Upper lobe of left lung (tissue), 6 donors: ENCODE measurements around the gene ANKS1B. TPM values are rescaled to one million over a fixed set of nuclear protein-coding genes. Genes with fewer than 3 reads are reported as not detected.

Experiments used
- ATAC-seq, 2 donors: fragments of 200-7000 bp; cut with Tn5 transposase; one replicate each; pipeline ENCODE4 v1.9.1; 2022; ENCODE audit warnings: mild to moderate bottlenecking in 2 of 2, moderate library complexity in 2 of 2; ENCODE audit not compliant: low FRiP score in 2 of 2
- DNase-seq, 2 donors: peaks; one replicate each; pipeline ENCODE4 v3.0.0-alpha.2; 2019 to 2020
- H3K27ac ChIP-seq, 4 donors: fragments of 200-600 bp; sonication (generic); one replicate each; pipeline ENCODE4 v1.5.1; 2016 to 2019
- H3K27me3 ChIP-seq, 4 donors: fragments of 200-600 bp; sonication (generic); one replicate each; pipeline ENCODE4 v1.5.1; 2017 to 2019
- H3K36me3 ChIP-seq, 4 donors: fragments of 200-600 bp; sonication (generic); one replicate each; pipeline ENCODE4 v1.5.1; 2016 to 2019
- H3K4me1 ChIP-seq, 4 donors: fragments of 200-600 bp; sonication (generic); one replicate each; pipeline ENCODE4 v1.5.1; 2018 to 2019
- H3K4me3 ChIP-seq, 4 donors: fragments of 200-600 bp; sonication (generic); one replicate each; pipeline ENCODE4 v1.5.1; 2017 to 2019; ENCODE audit warnings: mild to moderate bottlenecking in 2 of 4, moderate library complexity in 1 of 4
- H3K9me3 ChIP-seq, 4 donors: fragments of 200-600 bp; sonication (generic); one replicate each; pipeline ENCODE4 v1.5.1; 2018 to 2019
- EP300 ChIP-seq, 4 donors: sonication (generic); formaldehyde crosslinking; IDR thresholded peaks; one replicate each; pipeline ENCODE4 v1.5.1; 2017; ENCODE audit warnings: antibody characterized with exemption in 4 of 4, control low read depth in 2 of 4
- POLR2A ChIP-seq, 4 donors: fragments of 450-650 bp; IDR thresholded peaks; one replicate each; pipeline ENCODE4 v1.5.1; 2016 to 2017; ENCODE audit warnings: antibody characterized with exemption in 4 of 4, mild to moderate bottlenecking in 2 of 4
- POLR2AphosphoS5 ChIP-seq, 2 donors: sonication (generic); formaldehyde crosslinking; IDR thresholded peaks; one replicate each; pipeline ENCODE4 v1.5.1; 2017; ENCODE audit warnings: antibody characterized with exemption in 2 of 2
- WGBS, 2 donors: methylation state at CpG; one replicate each; pipeline ENCODE4 v1.1.5; 2017 to 2018; 5-methylcytosine and 5-hydroxymethylcytosine counted together
- total RNA-seq, 6 donors: library from RNA; depleted of rRNA in 4 of 6; stranded (reverse); fragments of >200 nt in 4 of 6; gene quantifications; one replicate each; pipeline versions ENCODE4 v1.1.0 to v1.2.1, GENCODE V29; 2016 to 2021
- TF ChIP-seq, protein P1 (sequence below), 6 experiments: fragments of 450-650 bp in 4 of 6; fragments of 200-600 bp in 2 of 6; sonication (generic) in 2 of 6; IDR thresholded peaks; one replicate each; pipeline ENCODE4 v1.5.1; 2016 to 2019; ENCODE audit warnings: antibody characterized with exemption in 6 of 6
- donor health status: DM: no; HTN: no; CAD: no; lungs with moderate emphysema.
- donor health status: DM: no; HTN: yes; CAD: no; lungs with severe emphysema.

The ANKS1B gene
- total RNA-seq, 6 donors from 2014 or later, result 5.1 to 23.7 (median 7.2) TPM

DNA sequence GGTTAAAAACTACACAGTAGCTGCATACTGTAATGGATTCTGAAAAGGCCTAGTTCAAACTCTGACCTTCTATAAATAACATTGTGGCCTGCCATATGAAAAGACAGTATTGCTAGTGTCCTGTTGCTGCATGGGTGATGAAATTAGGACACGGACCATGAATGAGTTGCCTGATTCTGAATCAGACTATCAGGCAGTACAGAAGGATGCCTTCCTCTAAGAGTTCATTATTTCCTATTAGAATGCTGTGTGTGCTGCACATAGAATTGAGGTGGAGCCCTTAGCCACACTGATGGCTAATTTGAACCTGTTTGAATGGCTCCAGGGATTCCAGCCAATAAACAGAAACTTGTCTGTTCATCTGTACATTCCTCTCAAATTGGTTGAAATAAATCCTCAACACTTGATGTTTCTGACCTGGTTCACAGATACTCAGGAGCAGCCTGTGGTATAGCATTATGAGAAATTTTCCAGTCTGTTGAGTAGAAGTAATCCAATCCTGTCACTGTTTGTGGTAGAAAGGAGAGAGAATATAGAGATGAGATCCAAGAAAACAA is 856.4 kb downstream of the ANKS1B start:
- H3K4me1 ChIP-seq, result peaks cover 0 to 7% (median 0%) of the 10 kb centered on the region in 4 donors
- no peak overlapping the region for H3K4me3 ChIP-seq
- TF ChIP-seq EP300 (IDR thresholded peaks at IDR 0.05) (no peak), POLR2A (IDR thresholded peaks at IDR 0.05) (no peak), POLR2AphosphoS5 (IDR thresholded peaks at IDR 0.05) (no peak)
- TF ChIP-seq, protein P1, sequence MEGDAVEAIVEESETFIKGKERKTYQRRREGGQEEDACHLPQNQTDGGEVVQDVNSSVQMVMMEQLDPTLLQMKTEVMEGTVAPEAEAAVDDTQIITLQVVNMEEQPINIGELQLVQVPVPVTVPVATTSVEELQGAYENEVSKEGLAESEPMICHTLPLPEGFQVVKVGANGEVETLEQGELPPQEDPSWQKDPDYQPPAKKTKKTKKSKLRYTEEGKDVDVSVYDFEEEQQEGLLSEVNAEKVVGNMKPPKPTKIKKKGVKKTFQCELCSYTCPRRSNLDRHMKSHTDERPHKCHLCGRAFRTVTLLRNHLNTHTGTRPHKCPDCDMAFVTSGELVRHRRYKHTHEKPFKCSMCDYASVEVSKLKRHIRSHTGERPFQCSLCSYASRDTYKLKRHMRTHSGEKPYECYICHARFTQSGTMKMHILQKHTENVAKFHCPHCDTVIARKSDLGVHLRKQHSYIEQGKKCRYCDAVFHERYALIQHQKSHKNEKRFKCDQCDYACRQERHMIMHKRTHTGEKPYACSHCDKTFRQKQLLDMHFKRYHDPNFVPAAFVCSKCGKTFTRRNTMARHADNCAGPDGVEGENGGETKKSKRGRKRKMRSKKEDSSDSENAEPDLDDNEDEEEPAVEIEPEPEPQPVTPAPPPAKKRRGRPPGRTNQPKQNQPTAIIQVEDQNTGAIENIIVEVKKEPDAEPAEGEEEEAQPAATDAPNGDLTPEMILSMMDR (IDR thresholded peaks at IDR 0.05), result no peak
- H3K9me3 ChIP-seq, result no peaks in the 10 kb centered on the region
- H3K27me3 ChIP-seq, result no peaks in the 10 kb centered on the region
- DNase-seq, result no peak
- no peak overlapping the region for H3K27ac ChIP-seq
- ATAC-seq, result no peak
- no peaks in the 10 kb centered on the region for H3K36me3 ChIP-seq
- WGBS, 2 donors, result 50 to 80% methylated on average over 1 of the region's 1 CpG

DNA sequence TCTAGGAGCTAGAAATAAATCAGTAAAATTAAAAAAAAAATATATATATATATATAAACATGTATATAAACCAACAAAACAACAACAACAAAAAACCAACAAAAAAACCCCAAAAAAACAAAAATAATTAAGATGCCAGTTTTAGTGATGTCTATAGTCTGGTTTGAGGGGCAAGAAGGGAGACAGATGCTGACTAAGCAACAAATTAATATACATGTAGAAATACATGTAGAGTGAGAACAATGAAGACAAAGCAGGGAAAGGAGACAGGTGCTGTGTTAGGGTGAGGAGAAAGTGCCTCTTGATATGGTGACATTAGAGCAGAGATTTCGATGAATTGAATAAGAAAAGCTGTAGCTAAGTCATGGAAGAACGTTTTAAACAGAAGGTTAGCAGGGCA is 861.8 kb downstream of the ANKS1B start:
- TF ChIP-seq EP300 (IDR thresholded peaks at IDR 0.05), result no peak
- no peak for TF ChIP-seq POLR2A (IDR thresholded peaks at IDR 0.05)
- TF ChIP-seq, protein P1 (IDR thresholded peaks at IDR 0.05), result no peak
- no peak for TF ChIP-seq POLR2AphosphoS5 (IDR thresholded peaks at IDR 0.05)
- DNase-seq, result no peak
- no peaks in the 10 kb centered on the region for H3K27me3 ChIP-seq
- H3K27ac ChIP-seq, result no peak overlapping the region
- no peaks in the 10 kb centered on the region for H3K4me1 ChIP-seq
- no peaks in the 10 kb centered on the region for H3K9me3 ChIP-seq
- H3K4me3 ChIP-seq, result no peak overlapping the region
- H3K36me3 ChIP-seq, result no peaks in the 10 kb centered on the region
- ATAC-seq, result no peak
- 25 to 48% methylated on average over 2 of the region's 2 CpGs for WGBS, 2 donors

DNA sequence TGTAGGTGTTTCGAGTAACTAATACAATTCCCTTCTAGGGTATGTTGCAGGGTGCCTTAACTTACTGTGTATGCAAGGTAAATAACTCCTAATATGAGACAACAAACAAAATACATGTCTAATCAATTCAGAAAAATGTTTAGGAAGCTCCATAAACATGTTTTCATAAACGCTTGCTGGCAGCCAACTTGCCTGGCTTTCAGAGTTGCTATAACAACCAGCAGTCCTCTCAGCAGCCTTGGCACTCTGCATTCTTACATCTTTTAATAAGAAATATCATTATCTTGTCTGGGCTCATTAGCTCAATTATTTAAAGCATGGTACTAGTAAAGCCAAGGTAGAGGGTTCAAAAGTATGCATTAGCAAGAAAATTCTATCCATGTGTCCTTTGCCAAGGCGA is 862.2 kb downstream of the ANKS1B start:
- Histone ChIP-seq H3K9me3 (no peaks in the 10 kb centered on the region), H3K36me3 (no peaks in the 10 kb centered on the region), H3K4me3 (no peak overlapping the region), H3K4me1 (no peaks in the 10 kb centered on the region), H3K27me3 (no peaks in the 10 kb centered on the region), H3K27ac (no peak overlapping the region)
- no peak for DNase-seq
- TF ChIP-seq, protein P1 (IDR thresholded peaks at IDR 0.05), result no peak
- no peak for TF ChIP-seq POLR2AphosphoS5 (IDR thresholded peaks at IDR 0.05)
- no peak for TF ChIP-seq POLR2A (IDR thresholded peaks at IDR 0.05)
- WGBS, 2 donors, result 86% methylated on average over 3 of the region's 3 CpGs
- no peak for ATAC-seq

DNA sequence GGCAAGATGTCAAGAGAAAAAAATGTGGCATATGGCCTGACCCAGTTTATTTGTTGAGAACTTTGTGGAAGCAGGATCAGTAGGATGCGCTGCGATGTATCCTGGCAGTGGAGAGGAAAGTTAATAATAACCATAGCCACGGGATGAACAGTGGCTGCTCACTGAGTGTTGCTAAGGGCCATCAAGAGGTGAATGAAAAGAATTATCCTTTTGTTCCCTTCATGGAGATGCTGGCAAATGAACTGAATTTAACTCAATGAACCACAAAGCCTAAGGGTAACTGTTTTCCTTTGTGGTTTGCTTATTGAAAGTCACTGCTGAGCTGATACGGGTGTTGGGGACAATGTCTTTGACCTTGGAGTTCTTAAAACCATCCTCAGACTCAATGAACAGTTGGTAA is 863.2 kb downstream of the ANKS1B start:
- H3K9me3 ChIP-seq, result no peaks in the 10 kb centered on the region
- 75% methylated on average over 4 of the region's 4 CpGs for WGBS, 2 donors
- DNase-seq (no peak), ATAC-seq (no peak)
- no peak overlapping the region for H3K27ac ChIP-seq
- H3K36me3 ChIP-seq, result no peaks in the 10 kb centered on the region
- TF ChIP-seq, protein P1 (IDR thresholded peaks at IDR 0.05), result no peak
- TF ChIP-seq EP300 (IDR thresholded peaks at IDR 0.05) (no peak), POLR2A (IDR thresholded peaks at IDR 0.05) (no peak), POLR2AphosphoS5 (IDR thresholded peaks at IDR 0.05) (no peak)
- H3K4me1 ChIP-seq, result no peaks in the 10 kb centered on the region
- H3K4me3 ChIP-seq, result no peak overlapping the region
- no peaks in the 10 kb centered on the region for H3K27me3 ChIP-seq

DNA sequence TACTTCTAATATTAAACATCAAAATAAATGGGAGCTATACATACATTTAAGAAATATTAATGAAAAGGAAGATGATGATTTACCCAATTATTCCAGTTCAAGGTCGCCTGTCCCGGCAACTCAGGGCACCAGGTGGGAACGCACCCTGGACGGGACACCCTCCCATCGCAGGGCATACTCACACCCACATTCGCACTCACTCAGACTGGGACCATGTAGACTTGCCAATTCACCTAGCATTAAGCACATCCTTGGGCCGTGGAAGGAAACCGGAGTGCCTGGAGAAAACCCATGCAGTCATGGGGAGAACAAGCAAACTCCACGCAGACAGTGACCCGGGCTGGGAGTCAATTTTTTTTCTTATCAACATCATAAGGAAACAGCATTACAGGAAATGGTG is 864.8 kb downstream of the ANKS1B start:
- DNase-seq (peak in 1 of 2 donors; percentile 10), ATAC-seq (no peak)
- Histone ChIP-seq H3K4me1 (no peaks in the 10 kb centered on the region), H3K36me3 (no peaks in the 10 kb centered on the region), H3K27me3 (no peaks in the 10 kb centered on the region), H3K4me3 (no peak overlapping the region), H3K27ac (no peak overlapping the region), H3K9me3 (no peaks in the 10 kb centered on the region)
- no peak for TF ChIP-seq EP300 (IDR thresholded peaks at IDR 0.05)
- TF ChIP-seq, protein P1 (IDR thresholded peaks at IDR 0.05), result no peak
- no peak for TF ChIP-seq POLR2A (IDR thresholded peaks at IDR 0.05)
- no peak for TF ChIP-seq POLR2AphosphoS5 (IDR thresholded peaks at IDR 0.05)
- 76 to 77% methylated on average over 10 of the region's 10 CpGs for WGBS, 2 donors
